Endothelial cell of umbilical vein (primary cell): ENCODE results near the gene DYNC2LI1.

ENCODE experiments used
- MYC ChIP-seq: IDR thresholded peaks from one replicate; pipeline ENCODE4 v1.6.1; 2011; ENCODE audit warnings: mild to moderate bottlenecking, low read depth, low read length
- POLR2A ChIP-seq: IDR thresholded peaks from 2 replicates; pipeline ENCODE4 v1.6.1; 2012; ENCODE audit warnings: low read depth, mild to moderate bottlenecking, control low read depth, low read length
- TF ChIP-seq, protein P1 (sequence below): IDR thresholded peaks from 2 replicates; pipeline ENCODE4 v1.6.1; 2011; ENCODE audit not compliant: insufficient read depth, insufficient read length

GRCh38 chr2:43837033-43837432 is 63.2 kb downstream of the DYNC2LI1 start:
- no peak for TF ChIP-seq MYC
- TF ChIP-seq, protein P1, sequence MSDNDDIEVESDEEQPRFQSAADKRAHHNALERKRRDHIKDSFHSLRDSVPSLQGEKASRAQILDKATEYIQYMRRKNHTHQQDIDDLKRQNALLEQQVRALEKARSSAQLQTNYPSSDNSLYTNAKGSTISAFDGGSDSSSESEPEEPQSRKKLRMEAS: no peak
- no peak for TF ChIP-seq POLR2A
